GM18526 (cell line): ENCODE data around the gene EAF1.

Experiments used
- POLR2A ChIP-seq: IDR thresholded peaks from 3 replicates; pipeline ENCODE4 v1.6.1; 2011; ENCODE audit not compliant: insufficient read length; ENCODE audit errors: extremely low read depth

EAF1 gene

GRCh38 chr3:15443826-15444524 lies 16.6 kb downstream of the EAF1 start:
- TF ChIP-seq POLR2A = no peak

GRCh38 chr3:15449489-15450224 lies 22.3 kb downstream of the EAF1 start:
- TF ChIP-seq POLR2A = no peak

GRCh38 chr3:15450438-15451215 lies 23.2 kb downstream of the EAF1 start:
- no peak for TF ChIP-seq POLR2A

GRCh38 chr3:15451216-15452113 lies 24.1 kb downstream of the EAF1 start:
- TF ChIP-seq POLR2A = no peak

- TF ChIP-seq POLR2A = no peak
Measured at GRCh38 chr3:15452156-15452555, 24.8 kb downstream of the EAF1 start.

GRCh38 chr3:15452961-15453360 lies 25.6 kb downstream of the EAF1 start:
- no peak for TF ChIP-seq POLR2A

- no peak for TF ChIP-seq POLR2A
Measured at GRCh38 chr3:15453501-15453900, 26.1 kb downstream of the EAF1 start.

- no peak for TF ChIP-seq POLR2A
Measured at GRCh38 chr3:15453991-15454625, 26.7 kb downstream of the EAF1 start.

GRCh38 chr3:15454965-15455364 lies 27.6 kb downstream of the EAF1 start:
- no peak for TF ChIP-seq POLR2A

- no peak for TF ChIP-seq POLR2A
Measured at GRCh38 chr3:15455756-15456155, 28.4 kb downstream of the EAF1 start.

- no peak for TF ChIP-seq POLR2A
Measured at GRCh38 chr3:15456321-15456720, 28.9 kb downstream of the EAF1 start.

GRCh38 chr3:15458212-15458780 lies 30.9 kb downstream of the EAF1 start:
- no peak for TF ChIP-seq POLR2A

GRCh38 chr3:15460891-15461531 lies 33.6 kb downstream of the EAF1 start:
- no peak for TF ChIP-seq POLR2A

- no peak for TF ChIP-seq POLR2A
Measured at GRCh38 chr3:15462451-15462850, 35.1 kb downstream of the EAF1 start.
